HG02642 (cell line): ENCODE data around the gene PPM1J.
"Not testable (repeated sequence)": the region's sequence is repeated elsewhere in the genome, so short reads cannot be mapped to it uniquely, and the experiment has no call there.

Experiments
- ATAC-seq: cut with Tn5 transposase; IDR thresholded peaks from one replicate; pipeline ENCODE4 v1.9.1; 2021; ENCODE audit warnings: mild to moderate bottlenecking; ENCODE audit not compliant: unreplicated experiment, poor library complexity

PPM1J gene

DNA sequence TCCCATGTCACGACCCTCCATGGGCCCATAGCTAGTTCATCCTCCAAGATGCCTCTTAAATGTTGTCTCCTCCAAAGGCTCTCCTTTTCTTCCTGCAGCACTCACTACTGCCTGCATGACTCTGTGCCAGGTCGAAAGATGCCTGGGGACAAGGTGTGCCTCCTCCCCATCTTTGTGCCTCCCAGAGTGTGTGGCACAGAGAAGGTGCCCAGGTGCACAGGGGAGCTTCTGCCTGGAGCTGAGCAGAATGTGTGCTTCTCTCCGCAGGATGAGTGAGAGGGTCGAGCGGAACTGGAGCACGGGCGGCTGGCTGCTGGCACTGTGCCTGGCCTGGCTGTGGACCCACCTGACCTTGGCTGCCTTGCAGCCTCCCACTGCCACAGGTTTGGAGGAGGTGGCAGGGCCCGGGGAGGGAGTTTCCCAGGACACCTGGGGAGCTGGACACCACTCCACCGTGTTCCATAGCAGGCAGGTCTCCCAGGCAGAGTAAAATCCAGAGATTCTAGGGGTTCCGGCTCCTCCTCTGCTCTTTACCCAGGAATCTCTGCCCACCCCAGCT, 6.9 kb upstream of the PPM1J start:
- ATAC-seq = no peak

DNA sequence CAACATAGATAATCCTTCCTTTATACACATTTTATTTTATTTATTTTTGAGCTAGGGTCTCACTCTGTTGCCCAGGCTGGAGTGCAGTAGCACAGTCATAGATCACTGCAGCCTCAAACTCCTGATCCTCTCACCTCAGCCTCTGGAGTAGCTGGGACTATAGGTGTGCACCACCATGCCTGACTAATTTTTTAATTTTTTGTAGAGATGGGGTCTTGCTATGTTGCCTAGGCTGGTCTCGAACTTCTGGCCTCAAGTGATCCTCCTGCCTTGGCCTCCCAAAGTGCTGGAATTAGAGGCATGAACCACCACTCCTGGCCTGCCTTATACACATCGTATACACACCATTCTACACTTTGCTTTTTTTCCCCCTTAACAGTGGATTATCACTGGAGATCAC, 6.2 kb upstream of the PPM1J start:
- not testable (repeated sequence) for ATAC-seq

DNA sequence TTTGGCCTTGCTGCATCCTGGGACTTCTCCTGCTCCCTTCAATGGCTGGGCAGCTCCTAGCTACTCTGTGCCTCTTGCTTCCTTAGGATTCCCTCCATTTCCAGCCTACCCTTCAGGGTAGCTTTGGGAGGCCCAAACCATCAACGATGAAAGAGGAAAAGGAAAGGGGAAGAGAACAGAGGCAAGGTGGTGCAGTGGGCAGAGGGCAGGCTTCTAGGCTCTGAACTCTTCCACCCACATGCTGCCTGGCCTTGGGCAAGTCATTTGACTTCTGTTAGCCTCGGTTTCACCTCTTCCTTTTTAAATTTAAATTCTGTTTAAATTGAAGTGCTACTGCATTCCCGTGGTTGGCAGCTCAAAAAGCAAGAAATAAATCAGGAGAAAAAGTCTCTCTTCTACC, 5.7 kb upstream of the PPM1J start:
- no peak for ATAC-seq

DNA sequence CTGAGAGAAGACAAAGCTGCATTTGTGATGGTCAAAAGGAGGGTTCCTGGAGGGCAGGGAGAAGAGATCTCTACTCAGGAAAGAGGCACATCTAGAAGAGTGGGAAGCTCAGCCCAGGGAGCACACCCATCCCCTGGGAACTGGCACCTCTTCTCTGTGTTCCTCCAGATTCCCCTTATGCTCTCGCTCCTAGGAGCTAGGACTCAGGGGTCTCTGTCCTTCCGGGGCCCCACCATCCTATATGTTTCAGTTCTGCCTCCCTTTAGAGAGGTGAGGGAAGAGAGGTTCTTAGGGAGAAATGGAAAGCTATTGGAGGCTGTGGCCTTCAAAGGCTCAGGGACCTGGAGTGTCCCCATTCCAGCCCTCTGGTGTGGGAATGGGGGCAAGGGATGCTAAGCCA, 4.6 kb upstream of the PPM1J start:
- ATAC-seq = no peak

DNA sequence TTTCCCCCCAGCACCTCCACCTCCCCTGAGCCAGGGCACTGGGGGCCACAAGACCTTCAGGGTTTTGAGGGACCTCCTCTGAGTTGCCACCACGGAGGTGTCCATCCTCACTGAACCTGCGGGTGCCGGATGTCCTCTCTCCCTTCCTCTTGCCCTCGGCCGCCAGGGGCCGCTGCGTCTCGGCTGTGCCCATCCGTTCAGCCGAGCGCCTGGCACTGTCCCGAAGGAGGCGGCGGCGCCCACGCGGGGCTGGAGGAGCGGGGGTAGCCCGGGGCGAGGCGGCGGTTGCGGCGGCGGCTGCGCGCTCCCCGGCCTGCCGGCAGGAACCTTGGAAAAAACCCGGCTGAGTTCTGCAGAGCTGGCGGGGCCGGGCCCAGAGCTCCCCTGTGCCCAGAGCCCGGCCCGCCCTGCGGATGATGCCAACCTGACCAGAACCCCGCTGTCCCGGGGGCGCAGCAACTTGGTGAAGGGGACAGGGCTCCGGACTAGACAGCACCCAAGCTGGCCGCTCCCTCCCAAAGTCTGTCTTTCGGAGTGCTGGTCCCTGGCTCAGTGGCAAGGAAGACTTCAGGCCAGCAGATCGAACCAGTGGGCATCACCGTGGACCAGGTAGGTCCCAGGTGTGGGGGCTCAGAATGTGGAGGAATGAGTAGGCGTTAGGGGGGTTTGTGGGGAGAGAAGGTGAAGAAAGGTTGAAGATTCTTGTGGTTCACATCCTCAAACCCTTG, 3.7 kb upstream of the PPM1J start:
- ATAC-seq = no peak

DNA sequence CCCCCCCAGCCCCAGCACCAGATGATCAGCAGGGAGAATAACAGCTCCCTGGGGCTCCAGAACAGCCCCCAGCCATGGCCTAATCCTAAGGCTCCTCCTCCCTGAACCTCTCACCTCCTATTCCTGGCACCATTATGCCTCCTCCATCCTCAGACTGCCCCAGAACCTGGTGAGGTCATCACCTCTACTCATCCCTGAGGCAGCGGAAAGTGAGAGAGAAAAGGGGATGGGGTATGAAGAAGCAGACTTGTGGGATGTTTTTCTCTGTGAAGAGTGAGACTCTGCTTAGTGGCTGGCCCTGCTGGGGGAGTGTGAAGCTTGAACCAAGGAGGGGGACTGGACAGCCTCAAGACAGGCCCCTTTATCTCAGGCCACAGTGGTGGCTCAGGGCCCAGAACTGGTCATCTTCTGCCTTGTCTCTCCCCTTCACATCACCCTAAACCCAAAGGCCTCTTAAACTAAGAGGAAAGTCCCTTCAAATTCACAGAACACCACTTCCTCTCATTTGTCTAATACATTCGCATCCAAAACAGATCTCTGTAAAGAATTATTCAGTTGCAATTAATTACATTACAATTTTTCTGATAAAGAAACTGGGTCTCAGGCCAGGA, 2.2 kb upstream of the PPM1J start:
- ATAC-seq = no peak

DNA sequence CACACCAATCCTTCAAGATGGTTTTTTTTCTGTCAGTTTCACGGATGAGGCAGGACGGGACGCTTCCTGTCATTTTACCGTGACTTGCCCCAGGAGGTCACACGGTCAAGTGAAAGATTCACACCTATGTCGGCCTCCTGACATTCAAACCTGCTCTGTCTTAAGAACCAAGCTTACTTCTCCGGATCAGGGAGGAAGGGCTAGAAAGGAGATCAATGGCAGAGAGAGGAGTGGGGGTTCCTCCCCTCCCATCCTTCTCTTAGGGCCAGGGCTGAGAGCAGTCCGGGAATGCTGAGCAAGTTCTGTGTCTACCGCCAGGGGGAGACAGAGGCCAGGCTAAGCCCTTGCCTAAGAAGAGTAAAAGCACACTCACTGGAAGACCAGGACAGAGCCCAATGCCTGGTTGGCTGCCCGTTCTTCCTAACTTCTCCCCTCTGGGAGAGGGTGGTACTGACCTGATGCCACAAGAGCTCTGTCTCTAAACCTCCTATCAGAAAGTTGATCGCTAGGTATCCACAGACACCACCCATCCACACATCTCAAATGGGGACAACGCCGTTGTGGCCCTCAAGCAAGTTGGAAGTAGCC, 1.1 kb upstream of the PPM1J start:
- peak; percentile 33 for ATAC-seq

DNA sequence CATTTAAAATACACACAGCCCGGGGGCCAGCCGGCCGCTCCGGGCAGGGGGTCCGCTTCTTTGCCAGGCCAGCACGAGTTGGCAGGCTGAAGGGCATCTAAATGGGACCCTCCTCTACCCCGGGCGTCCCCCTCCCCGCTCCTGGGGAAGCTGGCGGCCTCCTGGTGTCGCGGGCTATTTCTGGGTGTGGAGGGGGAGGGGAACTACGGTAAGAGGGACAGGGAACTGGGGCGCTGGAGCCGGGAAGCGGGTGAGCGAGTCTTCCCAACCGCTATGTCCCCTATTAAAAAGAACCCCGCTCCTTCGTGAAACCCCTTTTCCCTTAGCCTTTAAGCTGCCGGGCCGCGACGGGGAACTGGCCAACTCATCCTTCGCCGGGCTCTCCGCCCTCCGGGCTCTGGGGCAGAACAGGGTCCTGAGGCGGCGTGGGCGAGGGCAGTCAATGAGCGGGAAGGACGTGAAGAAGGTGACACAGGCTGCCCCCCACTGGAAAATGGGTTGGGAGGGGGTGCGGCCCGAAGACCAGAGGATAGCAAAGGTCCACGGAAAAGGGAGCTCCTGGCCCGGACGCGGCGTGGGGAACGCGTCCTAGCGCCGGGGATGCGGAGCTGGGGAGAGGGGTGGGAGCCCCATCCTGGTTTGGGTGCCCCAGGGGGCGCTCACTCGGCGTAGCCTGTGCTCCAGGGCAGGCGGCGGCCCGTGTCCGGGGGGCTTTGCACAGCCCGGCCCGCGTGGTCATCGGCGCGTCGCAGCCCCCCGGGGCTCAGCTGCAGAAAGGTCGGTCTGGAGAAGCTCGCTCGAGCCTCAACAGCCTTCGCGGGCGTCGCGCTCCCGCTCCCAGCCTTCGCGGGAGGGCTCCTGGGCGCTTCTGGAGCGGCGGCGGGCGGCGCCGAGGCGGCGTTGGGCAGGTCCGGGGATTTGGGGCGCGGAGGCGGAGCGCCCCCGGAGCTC, 544 bp downstream of the PPM1J start:
- peak; percentile 5 for ATAC-seq

DNA sequence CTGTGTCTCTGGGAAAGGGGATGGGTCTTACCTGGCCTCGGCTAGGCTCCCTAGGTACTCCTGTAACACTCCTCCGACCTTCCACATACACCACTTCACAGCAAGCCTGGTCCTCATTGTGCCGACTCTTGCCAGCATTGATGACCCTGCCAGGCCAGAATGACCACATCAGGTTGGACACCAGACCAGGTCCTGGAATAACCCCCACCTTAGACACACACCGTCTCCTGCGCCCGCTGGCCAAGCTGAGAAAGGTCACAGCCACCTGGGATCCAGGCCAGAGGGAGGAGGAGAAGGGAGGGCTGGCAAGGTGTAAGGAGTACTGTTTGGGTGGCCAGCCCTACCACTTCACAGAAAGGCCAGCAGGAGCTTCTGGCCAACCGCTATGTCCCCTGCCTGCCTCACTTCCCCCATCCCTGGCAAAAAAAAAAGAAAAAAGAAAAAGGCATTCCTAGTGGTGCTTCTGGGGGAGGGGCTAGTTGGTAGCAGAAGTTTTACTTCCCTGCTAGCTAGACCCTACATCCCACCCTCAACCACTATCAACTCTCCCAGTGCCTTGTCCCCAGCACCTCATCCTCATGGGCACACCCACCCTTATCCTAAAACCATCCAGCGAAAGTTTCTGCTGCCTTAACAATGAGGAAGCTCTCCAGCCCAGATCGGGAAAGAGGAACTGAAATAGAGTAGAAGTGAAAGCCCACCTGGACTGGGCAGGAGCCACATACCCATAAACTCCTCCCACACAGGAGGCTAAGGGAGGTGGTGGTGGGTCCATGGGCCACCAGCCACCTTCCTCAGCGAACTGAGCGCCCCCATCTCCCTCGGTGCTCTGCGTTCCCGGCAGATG, 1.4 kb downstream of the PPM1J start:
- peak; percentile 25 for ATAC-seq

DNA sequence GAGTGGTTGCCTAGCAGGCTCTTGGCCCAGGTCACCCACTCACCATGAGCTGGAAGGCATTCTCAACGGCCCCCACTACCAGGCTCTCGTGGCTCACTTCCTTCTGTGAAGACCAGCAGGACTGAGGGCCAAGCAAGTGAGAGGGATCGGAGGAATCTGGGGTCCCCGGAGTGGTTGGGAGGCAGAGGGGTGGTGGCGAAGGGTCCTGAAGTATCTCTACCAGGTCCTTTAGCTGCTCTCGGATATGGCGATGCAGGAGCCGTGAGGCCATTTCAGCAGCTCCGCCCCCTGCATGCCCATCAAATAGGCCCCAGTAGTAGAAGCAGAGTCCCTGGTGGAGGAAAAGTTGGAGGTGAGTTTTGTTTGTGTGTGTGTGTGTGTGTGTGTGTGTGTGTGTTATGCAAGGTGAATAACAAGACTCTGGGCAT, 2.4 kb downstream of the PPM1J start:
- no peak for ATAC-seq

DNA sequence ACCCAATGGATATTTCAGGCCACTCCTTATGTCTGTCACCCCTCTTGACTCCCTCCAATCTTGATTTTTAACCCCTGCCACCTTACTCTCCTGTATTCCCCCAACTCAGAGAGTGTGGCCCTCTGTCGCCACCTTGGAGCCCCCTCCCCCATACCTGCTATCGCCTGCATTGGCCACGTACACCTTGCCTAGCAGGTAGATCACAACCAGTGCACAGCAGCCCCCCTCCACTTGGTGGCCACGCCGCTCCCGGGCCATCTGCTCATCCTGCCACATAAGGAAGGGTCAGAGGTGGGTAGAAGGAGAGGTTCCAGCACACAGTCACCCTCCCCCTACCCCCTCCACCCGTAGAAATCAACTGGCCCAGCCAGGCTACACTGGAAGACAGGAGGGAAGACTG, 2.9 kb downstream of the PPM1J start:
- ATAC-seq = no peak

DNA sequence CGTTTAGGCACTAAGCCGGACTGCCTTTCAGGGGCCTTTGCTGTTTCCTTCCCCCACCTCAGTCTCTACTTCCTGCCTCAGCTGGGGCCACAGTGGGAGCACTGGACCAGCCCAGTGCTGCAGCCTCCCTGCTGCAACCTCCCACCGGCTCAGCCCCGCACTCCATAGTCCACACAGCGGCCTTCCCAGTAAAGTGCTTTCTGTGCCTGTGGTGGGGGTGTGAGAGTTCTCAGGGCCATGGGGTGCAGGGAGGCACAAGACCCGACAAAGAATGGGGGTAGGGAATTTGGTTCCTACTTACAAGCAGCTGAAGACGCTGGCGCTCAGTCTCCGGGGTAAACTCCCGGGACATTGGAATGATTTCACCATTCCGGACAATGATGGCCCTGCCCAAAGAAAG, 3.5 kb downstream of the PPM1J start:
- no peak for ATAC-seq

DNA sequence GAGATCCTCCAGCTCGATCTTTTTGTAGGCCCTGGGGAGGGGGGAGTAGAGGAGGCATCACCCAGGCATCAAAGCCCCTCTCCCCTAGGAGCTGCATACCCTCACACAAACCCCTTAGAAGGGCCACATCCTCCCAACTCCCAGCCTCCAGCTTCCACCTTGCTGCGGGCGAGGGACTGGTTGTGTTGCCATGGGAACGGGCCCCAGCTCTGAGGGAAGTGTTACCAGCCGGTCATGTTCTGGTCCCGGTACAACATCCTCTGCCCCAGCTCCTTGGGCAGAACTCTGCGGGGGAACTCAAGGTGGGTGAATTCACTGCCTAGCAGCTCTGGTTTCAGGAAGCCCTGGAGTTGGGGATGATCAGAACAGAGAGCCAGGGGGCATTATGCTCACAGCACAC, 4.1 kb downstream of the PPM1J start:
- ATAC-seq = no peak

DNA sequence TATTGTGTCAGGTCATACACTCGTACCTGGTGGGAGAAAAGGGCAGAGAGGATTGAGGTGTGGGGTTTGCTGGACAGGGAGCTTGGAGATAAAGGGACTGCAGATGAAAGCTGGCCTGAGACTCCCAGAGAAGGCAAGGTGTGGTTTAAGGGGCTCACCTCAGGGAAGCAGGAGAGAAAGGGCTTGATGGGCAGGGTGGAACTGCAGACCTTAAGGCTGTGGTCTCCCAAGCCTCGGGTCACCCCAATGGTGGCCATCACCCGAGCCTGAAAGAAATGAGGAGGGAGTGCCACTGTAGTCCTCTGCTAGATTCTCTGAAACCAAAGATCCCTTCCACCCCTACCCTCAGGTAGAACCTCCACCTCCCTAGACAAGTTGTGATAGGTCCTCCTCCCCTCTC, 4.5 kb downstream of the PPM1J start:
- ATAC-seq = no peak

DNA sequence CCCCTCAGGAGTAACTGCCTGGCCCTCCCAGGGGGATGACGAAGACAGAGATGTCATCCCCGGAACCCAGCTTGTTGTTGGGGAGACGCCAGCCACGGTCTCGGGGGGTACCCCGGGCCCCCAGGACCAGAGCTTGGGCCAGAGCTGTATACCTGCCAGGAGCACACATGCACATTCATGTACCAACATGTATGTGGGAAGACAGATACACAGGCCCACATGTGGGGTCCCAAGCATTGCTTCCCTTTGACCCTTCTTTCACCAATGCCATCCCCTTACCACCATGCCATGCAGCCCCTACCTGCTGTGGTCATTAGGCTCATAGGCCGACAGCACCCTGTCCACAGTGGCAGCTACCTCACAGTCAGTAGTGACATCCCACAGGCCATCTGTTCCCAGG, 5.0 kb downstream of the PPM1J start:
- ATAC-seq = no peak

DNA sequence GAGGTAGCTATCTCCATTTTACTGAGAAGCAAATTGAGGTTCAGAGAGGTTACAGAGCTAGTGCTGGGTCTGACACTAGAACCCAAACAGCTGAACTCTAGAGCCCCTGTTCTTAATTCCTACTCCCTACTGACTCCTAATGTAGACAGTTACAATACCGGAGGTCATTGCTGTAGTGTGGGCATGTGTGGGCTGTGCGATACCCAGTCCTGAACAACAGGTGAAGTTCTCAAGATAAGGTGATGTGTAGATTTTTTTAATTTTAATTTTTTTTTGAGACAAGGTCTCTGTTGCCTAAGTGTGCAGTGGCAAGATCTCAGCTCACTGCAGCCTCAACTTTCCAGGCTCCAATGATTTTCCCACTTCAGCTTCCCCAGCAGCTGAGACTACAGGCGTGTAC, 6.6 kb downstream of the PPM1J start:
- no peak for ATAC-seq

DNA sequence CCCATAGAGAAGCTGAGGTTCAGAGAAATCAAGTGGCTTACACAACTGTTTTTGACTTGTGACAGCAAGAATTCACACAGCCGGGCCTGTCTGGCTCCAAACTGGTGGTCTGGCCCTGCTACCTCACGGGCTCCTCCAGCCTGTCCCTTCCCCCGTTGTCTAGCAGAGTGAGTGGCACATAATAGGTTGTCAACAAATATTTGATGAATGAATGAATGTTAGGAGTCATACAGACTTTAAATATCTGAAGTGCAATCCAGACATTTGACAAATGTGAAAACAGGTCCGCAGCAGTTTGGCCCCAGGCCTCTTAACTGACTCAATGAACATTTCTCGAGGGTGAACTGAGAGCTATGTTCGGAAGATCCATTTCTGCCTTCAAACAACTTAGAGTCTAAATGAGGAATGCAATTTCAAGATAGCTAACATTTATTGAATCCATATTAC, 7.1 kb downstream of the PPM1J start:
- no peak for ATAC-seq

DNA sequence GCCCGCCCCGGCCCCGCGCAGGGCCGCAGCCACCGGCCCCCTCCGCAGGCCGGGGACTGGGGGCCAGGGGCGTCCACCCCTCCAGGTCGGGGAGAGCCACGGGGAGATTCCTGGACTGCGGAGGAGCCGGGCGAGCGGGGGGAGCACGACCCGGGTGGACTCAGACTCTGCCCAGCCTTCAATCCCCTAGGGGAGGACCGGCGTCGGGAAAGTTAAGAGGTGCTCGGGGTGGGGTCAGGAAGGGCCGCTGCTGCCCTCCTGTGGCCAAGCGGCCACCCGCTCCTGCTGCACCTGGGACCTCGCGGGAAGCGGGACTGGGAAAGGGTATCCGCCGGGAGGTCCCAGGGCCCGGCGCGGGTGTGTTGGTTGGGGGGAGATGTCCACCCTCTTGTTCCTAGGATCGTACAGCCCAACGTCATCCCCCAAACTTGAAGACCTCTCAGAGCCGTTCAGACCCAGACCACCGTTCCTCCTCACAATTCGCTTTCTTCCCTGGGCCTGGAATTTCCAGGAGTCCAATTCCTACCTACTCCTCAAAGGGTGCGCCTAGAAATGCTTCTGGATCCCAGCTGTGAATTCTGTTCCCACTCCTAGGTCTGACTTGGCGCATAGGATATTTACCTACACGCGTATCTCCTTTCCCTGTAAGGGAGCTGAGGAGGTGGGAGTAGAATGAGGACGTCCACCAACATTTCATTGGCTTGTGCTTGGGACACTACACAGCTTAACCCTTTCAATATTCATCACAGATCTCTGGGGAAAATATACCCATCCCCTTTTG, 7.7 kb downstream of the PPM1J start:
- ATAC-seq = peak; percentile 75
